ENCODE measurements around the gene ROPN1B. TPM values are rescaled to one million over a fixed set of nuclear protein-coding genes. Genes with fewer than 3 reads are reported as not detected.

The ROPN1B gene
- total and polyA plus RNA-seq, 2 experiments from 2014 or later, result not detected

DNA sequence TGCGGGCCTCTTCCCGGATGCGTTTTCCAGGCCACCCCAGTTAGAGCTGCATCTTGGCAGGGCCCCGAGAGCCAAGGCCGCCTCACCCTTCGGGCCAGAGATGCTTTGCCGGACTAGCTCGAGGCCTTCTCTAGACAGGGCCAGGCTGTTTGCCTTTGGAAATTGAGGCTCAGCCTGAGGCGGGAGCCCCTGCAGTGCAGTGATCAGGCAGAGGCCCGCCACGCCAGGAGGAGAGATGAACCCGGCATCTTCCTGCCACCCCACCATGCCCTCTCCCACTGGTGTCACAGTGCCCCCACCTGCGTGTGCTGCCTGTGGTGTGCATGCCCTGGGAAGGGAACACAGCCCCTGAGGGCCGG lies 8.9 kb upstream of the ROPN1B start:
- Mint-ChIP-seq H3K4me1 (no peaks in the 10 kb centered on the region; the same call in 2 of the 3 replicates), H3K27ac (no peak overlapping the region), H3K4me3 (no peak overlapping the region), H3K9me3 (peaks cover 5% of the 10 kb centered on the region; the same call in 2 of the 3 replicates), H3K27me3 (ENCODE audit: insufficient read depth, low read depth, poor library complexity) (peaks cover 9% of the 10 kb centered on the region), H3K36me3 (ENCODE audit: low read depth) (no peaks in the 10 kb centered on the region)
- ATAC-seq, result no peak
- H3K27me3 ChIP-seq (ENCODE audit: insufficient read depth), result peaks cover 11% of the 10 kb centered on the region
- H3K9me2 ChIP-seq (ENCODE audit: insufficient read depth), result no peaks in the 10 kb centered on the region
- H3K4me1 ChIP-seq (ENCODE audit: insufficient read depth), result no peaks in the 10 kb centered on the region
- H3K4me2 ChIP-seq, result no peak overlapping the region
- H3K27ac ChIP-seq (ENCODE audit: low read depth), result no peak overlapping the region
- H2AFZ ChIP-seq, result no peak overlapping the region
- H3F3A ChIP-seq (replicated peaks; ENCODE audit: low read depth), result no peaks in the 10 kb centered on the region
- H4K20me1 ChIP-seq (replicated peaks; ENCODE audit: insufficient read depth), result no peaks in the 10 kb centered on the region; the same call in 1 of the 2 replicates
- TF ChIP-seq, protein P1, sequence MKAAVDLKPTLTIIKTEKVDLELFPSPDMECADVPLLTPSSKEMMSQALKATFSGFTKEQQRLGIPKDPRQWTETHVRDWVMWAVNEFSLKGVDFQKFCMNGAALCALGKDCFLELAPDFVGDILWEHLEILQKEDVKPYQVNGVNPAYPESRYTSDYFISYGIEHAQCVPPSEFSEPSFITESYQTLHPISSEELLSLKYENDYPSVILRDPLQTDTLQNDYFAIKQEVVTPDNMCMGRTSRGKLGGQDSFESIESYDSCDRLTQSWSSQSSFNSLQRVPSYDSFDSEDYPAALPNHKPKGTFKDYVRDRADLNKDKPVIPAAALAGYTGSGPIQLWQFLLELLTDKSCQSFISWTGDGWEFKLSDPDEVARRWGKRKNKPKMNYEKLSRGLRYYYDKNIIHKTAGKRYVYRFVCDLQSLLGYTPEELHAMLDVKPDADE (IDR thresholded peaks at IDR 0.05), result no peak
- TF ChIP-seq POLR2AphosphoS5 (IDR thresholded peaks at IDR 0.05; ENCODE audit: low read depth), result no peak
- TF ChIP-seq, protein P2, sequence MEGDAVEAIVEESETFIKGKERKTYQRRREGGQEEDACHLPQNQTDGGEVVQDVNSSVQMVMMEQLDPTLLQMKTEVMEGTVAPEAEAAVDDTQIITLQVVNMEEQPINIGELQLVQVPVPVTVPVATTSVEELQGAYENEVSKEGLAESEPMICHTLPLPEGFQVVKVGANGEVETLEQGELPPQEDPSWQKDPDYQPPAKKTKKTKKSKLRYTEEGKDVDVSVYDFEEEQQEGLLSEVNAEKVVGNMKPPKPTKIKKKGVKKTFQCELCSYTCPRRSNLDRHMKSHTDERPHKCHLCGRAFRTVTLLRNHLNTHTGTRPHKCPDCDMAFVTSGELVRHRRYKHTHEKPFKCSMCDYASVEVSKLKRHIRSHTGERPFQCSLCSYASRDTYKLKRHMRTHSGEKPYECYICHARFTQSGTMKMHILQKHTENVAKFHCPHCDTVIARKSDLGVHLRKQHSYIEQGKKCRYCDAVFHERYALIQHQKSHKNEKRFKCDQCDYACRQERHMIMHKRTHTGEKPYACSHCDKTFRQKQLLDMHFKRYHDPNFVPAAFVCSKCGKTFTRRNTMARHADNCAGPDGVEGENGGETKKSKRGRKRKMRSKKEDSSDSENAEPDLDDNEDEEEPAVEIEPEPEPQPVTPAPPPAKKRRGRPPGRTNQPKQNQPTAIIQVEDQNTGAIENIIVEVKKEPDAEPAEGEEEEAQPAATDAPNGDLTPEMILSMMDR (conservative IDR thresholded peaks at IDR 0.05; ENCODE audit: low read depth in 2 of 2), result no peak
- TF ChIP-seq ZNF331 (CRISPR knock-in tag; IDR thresholded peaks at IDR 0.05; ENCODE audit: low read depth), result no peak
- TF ChIP-seq, protein P3, sequence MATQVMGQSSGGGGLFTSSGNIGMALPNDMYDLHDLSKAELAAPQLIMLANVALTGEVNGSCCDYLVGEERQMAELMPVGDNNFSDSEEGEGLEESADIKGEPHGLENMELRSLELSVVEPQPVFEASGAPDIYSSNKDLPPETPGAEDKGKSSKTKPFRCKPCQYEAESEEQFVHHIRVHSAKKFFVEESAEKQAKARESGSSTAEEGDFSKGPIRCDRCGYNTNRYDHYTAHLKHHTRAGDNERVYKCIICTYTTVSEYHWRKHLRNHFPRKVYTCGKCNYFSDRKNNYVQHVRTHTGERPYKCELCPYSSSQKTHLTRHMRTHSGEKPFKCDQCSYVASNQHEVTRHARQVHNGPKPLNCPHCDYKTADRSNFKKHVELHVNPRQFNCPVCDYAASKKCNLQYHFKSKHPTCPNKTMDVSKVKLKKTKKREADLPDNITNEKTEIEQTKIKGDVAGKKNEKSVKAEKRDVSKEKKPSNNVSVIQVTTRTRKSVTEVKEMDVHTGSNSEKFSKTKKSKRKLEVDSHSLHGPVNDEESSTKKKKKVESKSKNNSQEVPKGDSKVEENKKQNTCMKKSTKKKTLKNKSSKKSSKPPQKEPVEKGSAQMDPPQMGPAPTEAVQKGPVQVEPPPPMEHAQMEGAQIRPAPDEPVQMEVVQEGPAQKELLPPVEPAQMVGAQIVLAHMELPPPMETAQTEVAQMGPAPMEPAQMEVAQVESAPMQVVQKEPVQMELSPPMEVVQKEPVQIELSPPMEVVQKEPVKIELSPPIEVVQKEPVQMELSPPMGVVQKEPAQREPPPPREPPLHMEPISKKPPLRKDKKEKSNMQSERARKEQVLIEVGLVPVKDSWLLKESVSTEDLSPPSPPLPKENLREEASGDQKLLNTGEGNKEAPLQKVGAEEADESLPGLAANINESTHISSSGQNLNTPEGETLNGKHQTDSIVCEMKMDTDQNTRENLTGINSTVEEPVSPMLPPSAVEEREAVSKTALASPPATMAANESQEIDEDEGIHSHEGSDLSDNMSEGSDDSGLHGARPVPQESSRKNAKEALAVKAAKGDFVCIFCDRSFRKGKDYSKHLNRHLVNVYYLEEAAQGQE (IDR thresholded peaks at IDR 0.05; ENCODE audit: unreplicated experiment), result no peak
- TF ChIP-seq EZH2 (IDR thresholded peaks at IDR 0.05; ENCODE audit: low read depth, unreplicated experiment), result no peak
- no peak for TF ChIP-seq CREB1 (CRISPR knock-in tag; IDR thresholded peaks at IDR 0.05; ENCODE audit: low read depth)
- no peak for TF ChIP-seq NANOG (IDR thresholded peaks at IDR 0.05; ENCODE audit: borderline replicate concordance)
- no peak for TF ChIP-seq STAT1 (IDR thresholded peaks at IDR 0.05; ENCODE audit: unreplicated experiment)
- no peak for TF ChIP-seq JUNB (IDR thresholded peaks at IDR 0.05; ENCODE audit: unreplicated experiment)
- TF ChIP-seq ZNF114 (CRISPR knock-in tag; IDR thresholded peaks at IDR 0.05), result no peak
- TF ChIP-seq EZH2phosphoT487 (IDR thresholded peaks at IDR 0.05; ENCODE audit: unreplicated experiment), result no peak
- TF ChIP-seq, protein P4, sequence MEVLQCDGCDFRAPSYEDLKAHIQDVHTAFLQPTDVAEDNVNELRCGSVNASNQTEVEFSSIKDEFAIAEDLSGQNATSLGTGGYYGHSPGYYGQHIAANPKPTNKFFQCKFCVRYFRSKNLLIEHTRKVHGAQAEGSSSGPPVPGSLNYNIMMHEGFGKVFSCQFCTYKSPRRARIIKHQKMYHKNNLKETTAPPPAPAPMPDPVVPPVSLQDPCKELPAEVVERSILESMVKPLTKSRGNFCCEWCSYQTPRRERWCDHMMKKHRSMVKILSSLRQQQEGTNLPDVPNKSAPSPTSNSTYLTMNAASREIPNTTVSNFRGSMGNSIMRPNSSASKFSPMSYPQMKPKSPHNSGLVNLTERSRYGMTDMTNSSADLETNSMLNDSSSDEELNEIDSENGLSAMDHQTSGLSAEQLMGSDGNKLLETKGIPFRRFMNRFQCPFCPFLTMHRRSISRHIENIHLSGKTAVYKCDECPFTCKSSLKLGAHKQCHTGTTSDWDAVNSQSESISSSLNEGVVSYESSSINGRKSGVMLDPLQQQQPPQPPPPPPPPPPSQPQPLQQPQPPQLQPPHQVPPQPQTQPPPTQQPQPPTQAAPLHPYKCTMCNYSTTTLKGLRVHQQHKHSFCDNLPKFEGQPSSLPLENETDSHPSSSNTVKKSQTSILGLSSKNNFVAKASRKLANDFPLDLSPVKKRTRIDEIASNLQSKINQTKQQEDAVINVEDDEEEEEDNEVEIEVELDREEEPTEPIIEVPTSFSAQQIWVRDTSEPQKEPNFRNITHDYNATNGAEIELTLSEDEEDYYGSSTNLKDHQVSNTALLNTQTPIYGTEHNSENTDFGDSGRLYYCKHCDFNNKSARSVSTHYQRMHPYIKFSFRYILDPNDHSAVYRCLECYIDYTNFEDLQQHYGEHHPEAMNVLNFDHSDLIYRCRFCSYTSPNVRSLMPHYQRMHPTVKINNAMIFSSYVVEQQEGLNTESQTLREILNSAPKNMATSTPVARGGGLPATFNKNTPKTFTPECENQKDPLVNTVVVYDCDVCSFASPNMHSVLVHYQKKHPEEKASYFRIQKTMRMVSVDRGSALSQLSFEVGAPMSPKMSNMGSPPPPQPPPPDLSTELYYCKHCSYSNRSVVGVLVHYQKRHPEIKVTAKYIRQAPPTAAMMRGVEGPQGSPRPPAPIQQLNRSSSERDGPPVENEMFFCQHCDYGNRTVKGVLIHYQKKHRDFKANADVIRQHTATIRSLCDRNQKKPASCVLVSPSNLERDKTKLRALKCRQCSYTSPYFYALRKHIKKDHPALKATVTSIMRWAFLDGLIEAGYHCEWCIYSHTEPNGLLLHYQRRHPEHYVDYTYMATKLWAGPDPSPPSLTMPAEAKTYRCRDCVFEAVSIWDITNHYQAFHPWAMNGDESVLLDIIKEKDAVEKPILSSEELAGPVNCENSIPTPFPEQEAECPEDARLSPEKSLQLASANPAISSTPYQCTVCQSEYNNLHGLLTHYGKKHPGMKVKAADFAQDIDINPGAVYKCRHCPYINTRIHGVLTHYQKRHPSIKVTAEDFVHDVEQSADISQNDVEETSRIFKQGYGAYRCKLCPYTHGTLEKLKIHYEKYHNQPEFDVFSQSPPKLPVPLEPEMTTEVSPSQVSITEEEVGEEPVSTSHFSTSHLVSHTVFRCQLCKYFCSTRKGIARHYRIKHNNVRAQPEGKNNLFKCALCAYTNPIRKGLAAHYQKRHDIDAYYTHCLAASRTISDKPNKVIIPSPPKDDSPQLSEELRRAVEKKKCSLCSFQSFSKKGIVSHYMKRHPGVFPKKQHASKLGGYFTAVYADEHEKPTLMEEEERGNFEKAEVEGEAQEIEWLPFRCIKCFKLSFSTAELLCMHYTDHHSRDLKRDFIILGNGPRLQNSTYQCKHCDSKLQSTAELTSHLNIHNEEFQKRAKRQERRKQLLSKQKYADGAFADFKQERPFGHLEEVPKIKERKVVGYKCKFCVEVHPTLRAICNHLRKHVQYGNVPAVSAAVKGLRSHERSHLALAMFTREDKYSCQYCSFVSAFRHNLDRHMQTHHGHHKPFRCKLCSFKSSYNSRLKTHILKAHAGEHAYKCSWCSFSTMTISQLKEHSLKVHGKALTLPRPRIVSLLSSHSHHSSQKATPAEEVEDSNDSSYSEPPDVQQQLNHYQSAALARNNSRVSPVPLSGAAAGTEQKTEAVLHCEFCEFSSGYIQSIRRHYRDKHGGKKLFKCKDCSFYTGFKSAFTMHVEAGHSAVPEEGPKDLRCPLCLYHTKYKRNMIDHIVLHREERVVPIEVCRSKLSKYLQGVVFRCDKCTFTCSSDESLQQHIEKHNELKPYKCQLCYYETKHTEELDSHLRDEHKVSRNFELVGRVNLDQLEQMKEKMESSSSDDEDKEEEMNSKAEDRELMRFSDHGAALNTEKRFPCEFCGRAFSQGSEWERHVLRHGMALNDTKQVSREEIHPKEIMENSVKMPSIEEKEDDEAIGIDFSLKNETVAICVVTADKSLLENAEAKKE (CRISPR knock-in tag; IDR thresholded peaks at IDR 0.05), result no peak
- DNase-seq (ENCODE audit: low spot score), result no peak
- H3K36me3 ChIP-seq (ENCODE audit: insufficient read depth), result no peaks in the 10 kb centered on the region
- H3K79me2 ChIP-seq (replicated peaks; ENCODE audit: insufficient read depth), result no peaks in the 10 kb centered on the region
- H3K4me3 ChIP-seq, result no peak overlapping the region

Data from GM23338 (cell line).